HG03066 (cell line): ENCODE data around the gene AP2A2.
A peak's percentile ranks its signal among the peaks of the same experiment; 100 is the strongest.

Source experiments
- ATAC-seq: cut with Tn5 transposase; IDR thresholded peaks from one replicate; pipeline ENCODE4 v1.9.1; 2021; ENCODE audit warnings: low read depth; ENCODE audit not compliant: unreplicated experiment

AP2A2 gene

GRCh38 chr11:925496-926301, at the start of gene AP2A2:
TSS of gene AP2A2 (plus strand) at chr11:925870. CDS start at chr11:926022, 152 bp downstream.
- peak; percentile 62 for ATAC-seq

- ATAC-seq: no peak
Observed at GRCh38 chr11:876545-876944, 49.1 kb upstream of the AP2A2 start.

GRCh38 chr11:877565-877964, 48.1 kb upstream of the AP2A2 start:
- ATAC-seq: no peak

GRCh38 chr11:880447-880846, 45.2 kb upstream of the AP2A2 start:
- no peak for ATAC-seq

GRCh38 chr11:882596-882995, 43.1 kb upstream of the AP2A2 start:
- no peak for ATAC-seq

GRCh38 chr11:883527-883926, 42.1 kb upstream of the AP2A2 start:
- no peak for ATAC-seq

GRCh38 chr11:884578-885070, 41.0 kb upstream of the AP2A2 start:
- no peak for ATAC-seq

GRCh38 chr11:886568-886967, 39.1 kb upstream of the AP2A2 start:
- ATAC-seq: no peak

- no peak for ATAC-seq
Observed at GRCh38 chr11:887589-887988, 38.1 kb upstream of the AP2A2 start.

GRCh38 chr11:888310-889212, 37.1 kb upstream of the AP2A2 start:
- ATAC-seq: no peak

- no peak for ATAC-seq
Observed at GRCh38 chr11:889257-889656, 36.4 kb upstream of the AP2A2 start.

- ATAC-seq: no peak
Observed at GRCh38 chr11:889687-890475, 35.8 kb upstream of the AP2A2 start.

- ATAC-seq: no peak
Observed at GRCh38 chr11:890794-891540, 34.7 kb upstream of the AP2A2 start.

GRCh38 chr11:893008-893654, 32.5 kb upstream of the AP2A2 start:
- no peak for ATAC-seq

- no peak for ATAC-seq
Observed at GRCh38 chr11:894575-895201, 31.0 kb upstream of the AP2A2 start.

GRCh38 chr11:895331-896110, 30.1 kb upstream of the AP2A2 start:
- ATAC-seq: no peak

- no peak for ATAC-seq
Observed at GRCh38 chr11:897253-898142, 28.2 kb upstream of the AP2A2 start.
